ENCODE results near the gene CSNK1E.

GRCh38 chr22:38315823-38316363, 1.3 kb downstream of the CSNK1E start:
- TF ChIP-seq POLR2A (IDR thresholded peaks at IDR 0.05) = no peak
- no peak for TF ChIP-seq CTCF (IDR thresholded peaks at IDR 0.05)
